ENCODE data around the gene ULK1. TPM values are rescaled to one million over a fixed set of nuclear protein-coding genes. Genes with fewer than 3 reads are reported as not detected.
A peak's percentile ranks its signal among the peaks of the same experiment; 100 is the strongest.
"Not testable (repeated sequence)": the region's sequence is repeated elsewhere in the genome, so short reads cannot be mapped to it uniquely, and the experiment has no call there.

ULK1 gene
- polyA plus RNA-seq, 1 donor (not counting 4 experiments of a cell fraction or from before 2014, with no cell fraction given) = 2.3 TPM

DNA sequence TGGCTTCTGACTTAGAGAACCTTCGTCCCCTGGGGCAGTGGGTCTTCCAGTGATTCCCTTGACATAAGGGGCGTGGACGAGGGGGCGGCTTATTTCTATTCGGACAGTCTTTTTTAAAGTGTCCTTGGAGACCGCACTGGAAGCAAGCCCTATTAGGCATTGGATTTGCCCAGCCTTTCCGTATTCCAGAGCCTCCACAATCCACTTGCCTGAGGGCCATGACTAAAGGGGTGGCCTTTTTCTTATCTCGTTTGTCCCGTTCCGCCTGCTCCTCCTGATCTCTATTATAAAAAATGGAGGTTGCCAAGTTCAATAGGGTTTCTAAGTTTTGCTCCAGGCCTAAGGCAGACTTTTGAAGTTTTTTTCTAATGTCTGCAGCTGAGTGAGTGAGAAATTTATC lies 17.2 kb upstream of the ULK1 start:
- dilution Hi-C loops (cut with MboI; ENCODE audit: extremely low pct_ligation_motif_present, low sequenced_read_pairs); H3K4me3 ChIP-seq (ENCODE audit: control insufficient read depth in 2 of 3, extremely low read depth in 1 of 3, insufficient read depth in 2 of 3, low read depth in 1 of 3, low read length in 3 of 3); FAIRE-seq; H3K36me3 ChIP-seq (ENCODE audit: control insufficient read depth in 2 of 2, extremely low read depth in 1 of 2, insufficient read depth in 2 of 2, low read length in 2 of 2); H3K4me2 ChIP-seq (ENCODE audit: control insufficient read depth, extremely low read depth, insufficient read depth, low read depth, low read length); H3K79me2 ChIP-seq (ENCODE audit: control insufficient read depth, insufficient read depth, low read length); H3K27ac ChIP-seq (ENCODE audit: control insufficient read depth, insufficient read depth, low read length); H3K27me3 ChIP-seq (ENCODE audit: control insufficient read depth, extremely low read depth, insufficient read depth, low read length); H3K9ac ChIP-seq (ENCODE audit: control insufficient read depth, extremely low read depth, insufficient read depth, low read length); H3K9me1 ChIP-seq (ENCODE audit: control insufficient read depth, extremely low read depth, insufficient read depth, low read length); DNase-seq (ENCODE audit: low read depth, low spot score); H3K9me3 ChIP-seq (ENCODE audit: control insufficient read depth, low read depth, low read length); H2AFZ ChIP-seq (ENCODE audit: control insufficient read depth, low read length); H4K20me1 ChIP-seq (ENCODE audit: control insufficient read depth, extremely low read depth, insufficient read depth, low read length): not testable (repeated sequence)
- H3K4me1 ChIP-seq (ENCODE audit: control insufficient read depth, extremely low read depth, insufficient read depth, low read length) = peaks cover 13% of the 10 kb centered on the region

DNA sequence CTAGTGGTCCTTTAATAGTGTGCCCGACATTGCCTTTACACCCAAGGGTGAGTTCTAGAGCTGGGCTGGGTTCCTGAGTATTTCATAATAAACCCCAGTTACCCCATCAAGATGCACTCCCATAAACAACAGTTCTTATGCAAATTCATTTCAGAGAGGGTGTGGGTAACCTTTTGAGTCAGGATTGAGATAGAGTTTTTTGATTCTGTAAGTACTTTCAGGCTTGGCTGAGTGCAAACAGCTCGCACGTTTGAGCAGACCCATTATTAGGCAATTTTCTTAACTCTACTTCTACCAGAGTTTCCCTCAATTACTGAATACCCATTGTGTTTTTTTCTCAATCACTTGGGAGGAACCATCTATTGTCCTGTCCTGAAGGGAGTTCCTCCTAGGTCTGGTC lies 16.0 kb upstream of the ULK1 start:
- H4K20me1 ChIP-seq (ENCODE audit: control insufficient read depth, extremely low read depth, insufficient read depth, low read length); H3K9me1 ChIP-seq (ENCODE audit: control insufficient read depth, extremely low read depth, insufficient read depth, low read length); H3K27me3 ChIP-seq (ENCODE audit: control insufficient read depth, extremely low read depth, insufficient read depth, low read length); H3K79me2 ChIP-seq (ENCODE audit: control insufficient read depth, insufficient read depth, low read length); H3K9me3 ChIP-seq (ENCODE audit: control insufficient read depth, low read depth, low read length); H3K4me2 ChIP-seq (ENCODE audit: control insufficient read depth, extremely low read depth, insufficient read depth, low read depth, low read length); dilution Hi-C loops (cut with MboI; ENCODE audit: extremely low pct_ligation_motif_present, low sequenced_read_pairs); H3K4me3 ChIP-seq (ENCODE audit: control insufficient read depth in 2 of 3, extremely low read depth in 1 of 3, insufficient read depth in 2 of 3, low read depth in 1 of 3, low read length in 3 of 3); H3K27ac ChIP-seq (ENCODE audit: control insufficient read depth, insufficient read depth, low read length); H3K9ac ChIP-seq (ENCODE audit: control insufficient read depth, extremely low read depth, insufficient read depth, low read length); H3K36me3 ChIP-seq (ENCODE audit: control insufficient read depth in 2 of 2, extremely low read depth in 1 of 2, insufficient read depth in 2 of 2, low read length in 2 of 2); DNase-seq (ENCODE audit: low read depth, low spot score); FAIRE-seq; H2AFZ ChIP-seq (ENCODE audit: control insufficient read depth, low read length): not testable (repeated sequence)
- peaks cover 14% of the 10 kb centered on the region for H3K4me1 ChIP-seq (ENCODE audit: control insufficient read depth, extremely low read depth, insufficient read depth, low read length)

DNA sequence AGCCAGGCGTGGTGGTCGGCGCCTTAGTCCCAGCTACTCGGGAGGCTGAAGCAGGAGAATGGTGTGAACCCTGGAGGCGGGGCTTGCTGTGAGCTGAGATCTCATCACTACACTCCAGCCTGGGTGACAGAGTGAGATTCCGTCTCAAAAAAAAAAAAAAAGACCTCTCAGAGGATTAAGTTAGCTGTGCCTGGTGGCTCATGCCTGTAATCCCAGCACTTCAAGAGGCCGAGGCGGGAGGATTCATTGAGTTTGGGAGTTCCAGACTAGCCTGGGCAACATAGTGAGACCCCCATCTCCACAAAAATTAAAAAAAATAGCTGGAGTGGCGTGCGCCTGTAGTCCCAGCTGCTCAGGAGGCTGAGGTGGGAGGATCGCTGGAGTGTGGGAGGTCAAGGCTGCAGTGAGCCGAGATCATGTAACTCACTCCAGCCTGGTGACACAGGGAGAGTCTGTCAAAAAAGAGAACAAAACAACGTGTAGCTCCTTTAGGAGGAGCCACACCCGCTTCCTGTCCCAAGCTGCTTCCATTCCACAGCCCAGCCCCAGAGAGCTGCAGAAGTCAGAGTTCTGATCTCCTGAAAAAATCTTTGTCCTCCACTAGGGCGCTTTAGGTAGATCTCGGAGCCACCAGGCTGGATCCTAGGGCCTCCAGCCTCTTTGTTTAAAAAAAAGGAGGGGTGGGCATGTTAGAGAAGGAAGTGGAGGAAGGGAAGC lies 11.5 kb upstream of the ULK1 start:
- peak overlapping the region; percentile 49 for H2AFZ ChIP-seq (ENCODE audit: control insufficient read depth, low read length)
- TF ChIP-seq, protein P1, sequence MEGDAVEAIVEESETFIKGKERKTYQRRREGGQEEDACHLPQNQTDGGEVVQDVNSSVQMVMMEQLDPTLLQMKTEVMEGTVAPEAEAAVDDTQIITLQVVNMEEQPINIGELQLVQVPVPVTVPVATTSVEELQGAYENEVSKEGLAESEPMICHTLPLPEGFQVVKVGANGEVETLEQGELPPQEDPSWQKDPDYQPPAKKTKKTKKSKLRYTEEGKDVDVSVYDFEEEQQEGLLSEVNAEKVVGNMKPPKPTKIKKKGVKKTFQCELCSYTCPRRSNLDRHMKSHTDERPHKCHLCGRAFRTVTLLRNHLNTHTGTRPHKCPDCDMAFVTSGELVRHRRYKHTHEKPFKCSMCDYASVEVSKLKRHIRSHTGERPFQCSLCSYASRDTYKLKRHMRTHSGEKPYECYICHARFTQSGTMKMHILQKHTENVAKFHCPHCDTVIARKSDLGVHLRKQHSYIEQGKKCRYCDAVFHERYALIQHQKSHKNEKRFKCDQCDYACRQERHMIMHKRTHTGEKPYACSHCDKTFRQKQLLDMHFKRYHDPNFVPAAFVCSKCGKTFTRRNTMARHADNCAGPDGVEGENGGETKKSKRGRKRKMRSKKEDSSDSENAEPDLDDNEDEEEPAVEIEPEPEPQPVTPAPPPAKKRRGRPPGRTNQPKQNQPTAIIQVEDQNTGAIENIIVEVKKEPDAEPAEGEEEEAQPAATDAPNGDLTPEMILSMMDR (optimal IDR thresholded peaks at IDR 0.05 in 1 of 3, IDR thresholded peaks at IDR 0.05 in 1 of 3, conservative IDR thresholded peaks at IDR 0.05 in 1 of 3; ENCODE audit: extremely low read depth in 1 of 3, insufficient read depth in 2 of 3, low read length in 3 of 3) = peak in 1 of 3 experiments; percentile 3
- TF ChIP-seq EZH2 (IDR thresholded peaks at IDR 0.05; ENCODE audit: low read length) = no peak
- no peaks in the 10 kb centered on the region for H3K9me3 ChIP-seq (ENCODE audit: control insufficient read depth, low read depth, low read length)
- no peaks in the 10 kb centered on the region for H3K79me2 ChIP-seq (ENCODE audit: control insufficient read depth, insufficient read depth, low read length)
- dilution Hi-C loops (cut with MboI; ENCODE audit: extremely low pct_ligation_motif_present, low sequenced_read_pairs) = no loop called here
- no peak overlapping the region for H3K27ac ChIP-seq (ENCODE audit: control insufficient read depth, insufficient read depth, low read length)
- H3K9me1 ChIP-seq (ENCODE audit: control insufficient read depth, extremely low read depth, insufficient read depth, low read length) = no peaks in the 10 kb centered on the region
- no peak overlapping the region for H3K9ac ChIP-seq (ENCODE audit: control insufficient read depth, extremely low read depth, insufficient read depth, low read length)
- peak overlapping the region; percentile 45 for H3K4me2 ChIP-seq (ENCODE audit: control insufficient read depth, extremely low read depth, insufficient read depth, low read depth, low read length)
- no peaks in the 10 kb centered on the region for H3K27me3 ChIP-seq (ENCODE audit: control insufficient read depth, extremely low read depth, insufficient read depth, low read length)
- H4K20me1 ChIP-seq (ENCODE audit: control insufficient read depth, extremely low read depth, insufficient read depth, low read length) = no peaks in the 10 kb centered on the region
- no peak overlapping the region for H3K4me3 ChIP-seq (ENCODE audit: control insufficient read depth in 2 of 3, extremely low read depth in 1 of 3, insufficient read depth in 2 of 3, low read depth in 1 of 3, low read length in 3 of 3)
- no peaks in the 10 kb centered on the region for H3K36me3 ChIP-seq (ENCODE audit: control insufficient read depth in 2 of 2, extremely low read depth in 1 of 2, insufficient read depth in 2 of 2, low read length in 2 of 2)
- DNase-seq (ENCODE audit: low read depth, low spot score) (no peak), FAIRE-seq (no peak)
- H3K4me1 ChIP-seq (ENCODE audit: control insufficient read depth, extremely low read depth, insufficient read depth, low read length) = peaks cover 10% of the 10 kb centered on the region
